Measurements from ENCODE around the gene IFI6. TPM values are rescaled to one million over a fixed set of nuclear protein-coding genes. Genes with fewer than 3 reads are reported as not detected.

The IFI6 gene
- total RNA-seq, 1 experiment from 2014 or later = 4.3 TPM

DNA sequence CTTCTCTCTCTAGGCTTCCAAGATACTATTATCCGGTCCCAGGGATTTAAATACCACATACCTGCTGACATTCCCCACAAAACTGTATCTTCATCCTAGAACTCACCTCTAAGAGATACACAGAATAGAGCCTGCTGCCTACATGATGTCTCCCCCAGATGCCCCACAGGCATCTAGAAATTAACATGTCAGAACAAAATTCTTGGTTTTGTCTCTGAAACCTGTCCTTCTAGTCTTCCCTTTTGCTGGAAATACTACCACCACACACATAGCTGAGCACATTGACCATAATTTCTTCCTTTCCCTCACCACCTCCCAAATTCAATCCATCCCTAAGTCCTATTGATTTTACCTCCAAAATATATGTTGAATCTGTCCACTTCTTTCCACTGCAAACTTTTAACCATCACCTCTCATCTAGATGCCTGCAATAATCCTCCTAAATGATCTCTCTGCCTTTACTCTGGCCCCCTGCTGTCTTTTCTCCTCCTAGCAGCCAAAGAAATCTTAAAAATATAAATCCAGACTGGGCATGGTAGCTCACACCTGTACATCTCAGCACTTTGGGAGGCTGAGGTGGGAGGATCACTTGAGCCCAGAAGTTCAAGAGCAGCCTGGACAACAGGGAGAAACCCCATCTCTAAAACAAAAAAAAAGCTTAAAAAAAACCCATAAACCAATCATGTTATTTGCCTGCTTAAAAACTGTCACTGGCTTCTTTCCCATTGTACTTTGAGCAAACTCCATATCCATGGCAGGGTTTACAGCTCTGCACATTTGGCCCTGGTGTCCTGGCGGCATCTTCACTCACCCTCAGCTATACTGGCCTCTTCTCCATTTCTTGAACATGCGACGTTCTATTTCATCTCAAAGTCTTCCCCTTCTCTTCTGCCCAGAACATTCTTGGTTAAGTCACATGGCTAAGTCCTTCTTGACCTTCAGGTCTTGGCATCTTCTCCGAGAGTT, 47.6 kb upstream of the IFI6 start:
- no peak overlapping the region for H2BK5ac ChIP-seq (ENCODE audit: insufficient read length, low read length)
- Mint-ChIP-seq H3K36me3 (ENCODE audit: insufficient read depth in 1 of 3, low read depth in 3 of 3) (peaks cover 0 to 10% (median 0%) of the 10 kb centered on the region in 3 experiments; a peak in 2 of 7 replicates), H3K4me3 (no peak overlapping the region), H3K27ac (no peak overlapping the region), H3K4me1 (peaks cover 9 to 12% of the 10 kb centered on the region in 2 experiments), H3K27me3 (ENCODE audit: low read depth) (peaks cover 7% of the 10 kb centered on the region), H3K9me3 (peaks cover 6 to 10% of the 10 kb centered on the region in 2 experiments; a peak in 4 of 5 replicates)
- H4K91ac ChIP-seq (ENCODE audit: insufficient read length, low read depth, low read length) = no peak overlapping the region
- H3K14ac ChIP-seq (ENCODE audit: insufficient read depth, low read length) = no peak overlapping the region
- no peak overlapping the region for H2BK20ac ChIP-seq (ENCODE audit: low read depth, low read length, poor library complexity, severe bottlenecking)
- H3K18ac ChIP-seq (ENCODE audit: insufficient read length, low read depth, low read length) = no peak overlapping the region
- no peak overlapping the region for H4K8ac ChIP-seq (replicated peaks; ENCODE audit: insufficient read length, low read depth, low read length)
- H3K79me1 ChIP-seq (ENCODE audit: insufficient read depth, low read depth, low read length, poor library complexity, severe bottlenecking) = no peaks in the 10 kb centered on the region
- DNase-seq = no peak
- no peaks in the 10 kb centered on the region for H3K4me1 ChIP-seq (ENCODE audit: insufficient read depth, low read length)
- no peak overlapping the region for H3T11ph ChIP-seq (ENCODE audit: low read length)
- no peak overlapping the region for H2AFZ ChIP-seq (ENCODE audit: low read length)
- TF ChIP-seq, protein P1, sequence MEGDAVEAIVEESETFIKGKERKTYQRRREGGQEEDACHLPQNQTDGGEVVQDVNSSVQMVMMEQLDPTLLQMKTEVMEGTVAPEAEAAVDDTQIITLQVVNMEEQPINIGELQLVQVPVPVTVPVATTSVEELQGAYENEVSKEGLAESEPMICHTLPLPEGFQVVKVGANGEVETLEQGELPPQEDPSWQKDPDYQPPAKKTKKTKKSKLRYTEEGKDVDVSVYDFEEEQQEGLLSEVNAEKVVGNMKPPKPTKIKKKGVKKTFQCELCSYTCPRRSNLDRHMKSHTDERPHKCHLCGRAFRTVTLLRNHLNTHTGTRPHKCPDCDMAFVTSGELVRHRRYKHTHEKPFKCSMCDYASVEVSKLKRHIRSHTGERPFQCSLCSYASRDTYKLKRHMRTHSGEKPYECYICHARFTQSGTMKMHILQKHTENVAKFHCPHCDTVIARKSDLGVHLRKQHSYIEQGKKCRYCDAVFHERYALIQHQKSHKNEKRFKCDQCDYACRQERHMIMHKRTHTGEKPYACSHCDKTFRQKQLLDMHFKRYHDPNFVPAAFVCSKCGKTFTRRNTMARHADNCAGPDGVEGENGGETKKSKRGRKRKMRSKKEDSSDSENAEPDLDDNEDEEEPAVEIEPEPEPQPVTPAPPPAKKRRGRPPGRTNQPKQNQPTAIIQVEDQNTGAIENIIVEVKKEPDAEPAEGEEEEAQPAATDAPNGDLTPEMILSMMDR (conservative IDR thresholded peaks at IDR 0.05) = no peak
- H2BK15ac ChIP-seq (ENCODE audit: low read depth, low read length) = no peak overlapping the region
- no peak overlapping the region for H3K9ac ChIP-seq (ENCODE audit: extremely low read depth, insufficient read length, low read length)
- WGBS (ENCODE audit: extremely low coverage, insufficient read length, low lambda C conversion rate) = no CpG with 5 or more reads among the region's 5 CpGs
- no peaks in the 10 kb centered on the region for H3K79me2 ChIP-seq (ENCODE audit: insufficient read depth, low read length)
- H4K5ac ChIP-seq (ENCODE audit: insufficient read length, low read depth, low read length) = no peak overlapping the region
- H2BK120ac ChIP-seq (ENCODE audit: low read depth, low read length, poor library complexity, severe bottlenecking) = no peak overlapping the region
- H3K27me3 ChIP-seq (ENCODE audit: insufficient read depth, low read length) = no peaks in the 10 kb centered on the region
- H4K20me1 ChIP-seq (ENCODE audit: control insufficient read depth, insufficient read depth, insufficient read length) = no peaks in the 10 kb centered on the region
- no peak overlapping the region for H3K4me2 ChIP-seq (ENCODE audit: insufficient read depth, insufficient read length, low read length)
- H3K23me2 ChIP-seq (ENCODE audit: insufficient read length, low read depth, low read length, poor library complexity, severe bottlenecking) = no peaks in the 10 kb centered on the region
- H2AK5ac ChIP-seq (ENCODE audit: insufficient read length, low read length) = no peak overlapping the region
- no peak overlapping the region for H3K56ac ChIP-seq (ENCODE audit: insufficient read length, low read depth, low read length)
- H2BK12ac ChIP-seq (ENCODE audit: insufficient read length, low read depth, low read length) = no peak overlapping the region
- no peak overlapping the region for H3K4ac ChIP-seq (ENCODE audit: low read depth, low read length)
- H3K23ac ChIP-seq (ENCODE audit: insufficient read length, low read depth, low read length) = no peak overlapping the region
- no peak overlapping the region for H3K27ac ChIP-seq (ENCODE audit: insufficient read length, low read depth, low read length)
- peaks cover 6% of the 10 kb centered on the region for H3K9me3 ChIP-seq (ENCODE audit: control insufficient read depth, low read depth, low read length)

Data from H9 (cell line).